Measurements from ENCODE around the gene WDFY4.

The WDFY4 gene

DNA sequence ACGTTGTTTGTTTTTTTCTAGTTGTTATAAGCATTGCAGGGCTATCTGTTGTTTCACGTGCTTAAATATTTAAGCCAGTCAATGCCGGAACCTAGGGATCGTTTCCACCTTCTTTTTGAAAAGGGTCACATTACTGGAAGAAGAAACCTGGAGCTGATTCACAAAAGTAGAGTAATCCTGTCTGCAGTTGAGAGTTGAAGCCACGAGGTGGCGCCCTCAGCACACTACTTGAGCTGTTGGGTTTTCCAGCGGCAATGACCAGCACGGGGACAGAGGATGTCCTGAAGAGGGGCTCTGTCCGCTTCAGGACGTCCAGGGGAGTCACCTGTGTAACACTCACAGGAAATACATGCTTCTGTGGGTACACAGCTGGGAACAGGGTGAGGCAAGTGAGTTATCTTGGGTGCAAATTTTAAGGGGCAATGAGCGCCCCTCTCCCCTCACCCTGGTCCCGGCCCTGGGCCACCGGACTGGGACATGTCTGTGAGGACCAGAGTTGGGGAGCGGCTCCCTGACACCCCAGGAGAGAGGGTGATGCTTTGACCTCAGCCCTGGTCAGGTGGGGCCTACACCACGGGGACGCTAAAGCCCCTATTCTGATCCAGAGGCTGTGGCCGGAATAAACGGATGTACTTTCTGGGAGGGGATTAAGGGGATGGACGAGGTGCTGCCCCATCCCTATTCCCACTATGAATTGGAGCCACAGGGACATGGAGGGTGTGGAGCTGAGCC lies 26.3 kb upstream of the WDFY4 start:
- TF ChIP-seq JUND (IDR thresholded peaks at IDR 0.05; ENCODE audit: low read depth), result no peak
- in situ Hi-C loops (cut with HindIII; ENCODE audit: low pct_unique_long_range_greater_than_20kb, low sequenced_read_pairs), result no loop called here
- peak; percentile 71 to 83 for DNase-seq (ENCODE audit: low read depth in 1 of 2, low spot score in 1 of 2)

DNA sequence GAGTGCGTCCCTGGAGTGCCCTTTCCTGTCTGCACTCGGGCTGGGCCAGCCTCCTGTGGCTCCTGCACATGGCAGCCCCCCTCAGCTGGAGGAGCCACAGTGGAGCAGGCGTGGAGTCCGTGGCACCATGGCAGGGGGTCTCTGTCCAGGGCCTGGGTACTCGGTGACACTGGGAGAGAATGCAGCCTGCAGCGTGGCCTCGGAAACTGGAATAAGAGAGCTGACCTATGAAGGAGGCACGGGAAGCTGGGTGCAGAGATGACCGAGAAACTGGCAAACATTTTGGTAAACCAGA lies 25.8 kb upstream of the WDFY4 start:
- TF ChIP-seq JUND (IDR thresholded peaks at IDR 0.05; ENCODE audit: low read depth), result no peak
- DNase-seq (ENCODE audit: low read depth in 1 of 2, low spot score in 1 of 2), result no peak
- in situ Hi-C loops (cut with HindIII; ENCODE audit: low pct_unique_long_range_greater_than_20kb, low sequenced_read_pairs), result no loop called here

DNA sequence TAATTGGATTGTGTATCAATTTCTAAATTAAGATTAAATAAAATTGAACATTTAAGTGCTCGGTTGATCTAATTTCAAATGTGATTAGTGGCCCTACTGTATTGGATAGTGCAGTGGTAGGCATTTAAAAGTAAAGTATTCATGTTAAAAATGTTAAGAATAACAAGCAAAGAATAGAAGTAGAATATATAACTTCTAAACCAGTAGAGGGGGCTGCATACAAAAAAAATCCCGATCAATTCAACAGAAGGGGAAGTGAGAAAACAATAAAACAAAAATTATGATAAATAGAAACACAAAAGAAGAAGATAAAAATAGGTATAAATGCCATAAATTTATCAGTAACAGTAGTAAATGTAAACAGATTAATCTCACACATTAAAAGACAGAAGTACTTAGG lies 24.9 kb upstream of the WDFY4 start:
- DNase-seq (ENCODE audit: low read depth in 1 of 2, low spot score in 1 of 2), result no peak
- in situ Hi-C loops (cut with HindIII; ENCODE audit: low pct_unique_long_range_greater_than_20kb, low sequenced_read_pairs), result no loop called here

DNA sequence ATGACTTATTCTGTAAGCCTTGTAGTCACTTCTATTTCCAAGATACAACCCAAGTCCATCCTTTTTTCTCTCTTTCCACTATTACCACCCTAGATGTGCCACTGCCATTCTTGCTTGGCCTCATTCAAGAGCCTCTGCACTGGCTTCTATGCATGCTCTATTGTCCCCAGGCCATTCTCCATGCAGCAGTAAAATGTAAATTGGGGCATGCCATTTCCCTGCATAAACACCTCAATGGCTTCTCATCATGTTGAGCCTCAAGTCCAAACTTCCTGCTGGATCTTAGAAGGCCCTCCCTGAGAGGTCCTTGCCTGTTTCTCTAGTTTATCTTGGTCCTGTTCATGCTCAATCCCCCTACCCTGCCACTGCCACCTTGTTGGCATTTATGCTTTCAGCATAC lies 23.2 kb upstream of the WDFY4 start:
- in situ Hi-C loops (cut with HindIII; ENCODE audit: low pct_unique_long_range_greater_than_20kb, low sequenced_read_pairs), result no loop called here
- no peak for TF ChIP-seq JUND (IDR thresholded peaks at IDR 0.05; ENCODE audit: low read depth)
- DNase-seq (ENCODE audit: low read depth in 1 of 2, low spot score in 1 of 2), result no peak

More for the DNA sequence above, 24.9 kb upstream of the WDFY4 start:
- TF ChIP-seq JUND (IDR thresholded peaks at IDR 0.05; ENCODE audit: low read depth), result no peak

DNA sequence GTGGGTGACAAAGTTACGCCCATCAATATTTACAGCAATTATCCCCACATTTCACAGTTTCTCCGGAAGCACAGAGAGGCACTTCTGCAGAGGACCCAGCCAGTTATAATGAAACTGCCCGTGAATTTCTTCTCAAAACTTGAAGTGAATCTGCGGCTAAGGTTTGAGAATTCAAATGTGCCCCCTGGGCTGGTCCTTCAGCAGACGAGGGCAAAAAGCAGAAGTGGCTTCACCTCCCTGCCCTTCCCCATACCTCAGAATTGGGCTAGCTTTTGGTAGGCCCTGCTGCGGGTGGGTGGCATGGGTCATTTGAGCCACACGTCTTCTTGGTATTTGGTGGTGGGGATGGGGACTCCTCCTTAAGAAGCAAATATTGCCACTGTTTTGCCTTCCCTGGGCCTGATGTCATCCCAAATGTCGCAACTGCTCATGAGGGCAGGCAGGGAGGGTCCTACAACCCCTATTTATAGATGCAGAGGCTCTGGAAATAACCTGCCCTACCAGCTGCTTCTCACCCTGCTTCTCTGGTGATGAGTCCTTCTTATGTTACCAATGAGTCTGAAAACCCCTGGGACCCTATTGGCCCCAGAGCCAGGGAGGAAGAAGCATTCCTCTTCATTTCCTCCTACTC lies 16.6 kb upstream of the WDFY4 start:
- DNase-seq (ENCODE audit: low read depth in 1 of 2, low spot score in 1 of 2), result no peak
- TF ChIP-seq JUND (IDR thresholded peaks at IDR 0.05; ENCODE audit: low read depth), result no peak
- in situ Hi-C loops (cut with HindIII; ENCODE audit: low pct_unique_long_range_greater_than_20kb, low sequenced_read_pairs), result no loop called here

DNA sequence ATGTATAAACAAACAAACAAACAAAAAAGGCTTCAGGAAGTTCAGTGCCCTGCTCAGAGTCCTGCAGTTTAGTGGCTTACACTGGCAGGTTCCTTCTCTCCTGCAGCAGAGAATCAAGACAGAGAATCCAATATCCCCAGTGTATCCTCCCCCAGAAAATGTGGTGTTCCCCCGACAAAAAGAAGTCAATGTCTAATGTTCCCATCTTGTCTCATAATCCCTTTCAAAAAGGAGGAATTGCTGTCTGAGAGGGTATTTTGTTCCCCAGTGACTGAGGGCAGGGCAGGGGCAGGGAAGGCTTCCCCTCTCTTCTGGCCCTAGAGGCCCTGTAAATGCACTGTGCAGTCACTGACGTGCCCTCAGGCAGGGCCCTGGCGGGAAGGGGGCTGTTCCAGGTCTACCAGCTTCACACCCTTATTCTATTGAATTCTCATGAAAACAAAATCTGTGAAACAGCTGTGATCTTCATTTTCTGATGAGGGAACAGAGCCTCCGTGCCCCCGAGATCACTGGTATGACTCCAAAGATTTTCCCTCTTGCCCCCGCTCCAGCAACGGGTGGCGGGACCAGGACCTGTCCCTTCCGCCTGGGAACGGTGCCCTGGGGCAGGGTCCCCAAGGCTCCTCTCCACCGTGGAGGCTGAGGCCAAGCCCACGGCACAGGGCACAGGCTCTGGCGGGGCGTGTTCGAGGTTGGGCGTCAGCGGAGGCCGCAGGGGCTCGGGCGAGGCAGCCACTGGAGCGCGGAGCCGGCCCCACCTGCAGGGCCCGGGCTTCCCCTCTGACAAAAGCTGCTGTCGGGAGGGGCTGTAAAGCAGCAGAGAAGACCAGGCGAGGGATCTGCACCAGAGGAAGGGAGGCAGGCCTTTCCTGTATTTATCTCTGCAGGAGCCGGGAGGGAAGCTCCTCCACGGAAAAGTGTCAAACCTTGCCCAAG lies 13.4 kb upstream of the WDFY4 start:
- in situ Hi-C loops (cut with HindIII; ENCODE audit: low pct_unique_long_range_greater_than_20kb, low sequenced_read_pairs), result no loop called here

DNA sequence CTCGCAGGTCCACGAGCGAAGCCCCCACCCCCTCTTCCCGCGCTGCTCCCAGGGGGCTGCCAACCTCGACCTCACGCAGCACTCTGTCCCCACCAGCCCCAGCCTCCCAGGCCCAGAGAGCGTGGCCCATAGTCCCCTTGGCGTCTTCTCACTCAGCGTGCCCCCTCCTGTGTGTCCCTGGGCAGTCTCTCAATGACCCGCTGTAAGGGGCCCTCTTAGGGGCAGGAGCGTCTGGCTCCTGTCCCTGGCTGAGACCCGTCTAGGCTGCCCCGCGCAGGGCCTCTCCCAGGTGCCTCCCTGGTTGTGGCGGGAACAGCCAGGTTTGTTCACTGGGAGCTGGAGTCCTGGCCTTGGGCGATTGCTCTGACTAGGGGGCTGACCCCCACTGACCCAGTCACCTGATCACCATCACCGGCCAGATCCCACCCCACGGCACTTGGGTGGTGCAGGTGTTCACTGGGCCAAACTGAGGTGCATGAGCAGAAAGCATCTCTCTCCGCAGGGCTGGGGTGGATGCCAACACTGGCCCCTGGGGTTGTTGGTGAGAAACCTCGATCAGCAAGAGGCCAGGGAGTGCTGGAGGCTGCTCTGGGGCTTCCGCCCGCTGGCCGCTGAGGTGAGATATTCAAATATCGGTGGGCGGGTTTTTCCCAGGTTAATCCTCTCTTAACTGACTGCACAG lies 12.6 kb upstream of the WDFY4 start:
- no peak for TF ChIP-seq JUND (IDR thresholded peaks at IDR 0.05; ENCODE audit: low read depth)
- in situ Hi-C loops (cut with HindIII; ENCODE audit: low pct_unique_long_range_greater_than_20kb, low sequenced_read_pairs), result no loop called here
- DNase-seq (ENCODE audit: low read depth in 1 of 2, low spot score in 1 of 2), result no peak

More for the DNA sequence above, 13.4 kb upstream of the WDFY4 start:
- TF ChIP-seq JUND (IDR thresholded peaks at IDR 0.05; ENCODE audit: low read depth), result no peak
- no peak for DNase-seq (ENCODE audit: low read depth in 1 of 2, low spot score in 1 of 2)

DNA sequence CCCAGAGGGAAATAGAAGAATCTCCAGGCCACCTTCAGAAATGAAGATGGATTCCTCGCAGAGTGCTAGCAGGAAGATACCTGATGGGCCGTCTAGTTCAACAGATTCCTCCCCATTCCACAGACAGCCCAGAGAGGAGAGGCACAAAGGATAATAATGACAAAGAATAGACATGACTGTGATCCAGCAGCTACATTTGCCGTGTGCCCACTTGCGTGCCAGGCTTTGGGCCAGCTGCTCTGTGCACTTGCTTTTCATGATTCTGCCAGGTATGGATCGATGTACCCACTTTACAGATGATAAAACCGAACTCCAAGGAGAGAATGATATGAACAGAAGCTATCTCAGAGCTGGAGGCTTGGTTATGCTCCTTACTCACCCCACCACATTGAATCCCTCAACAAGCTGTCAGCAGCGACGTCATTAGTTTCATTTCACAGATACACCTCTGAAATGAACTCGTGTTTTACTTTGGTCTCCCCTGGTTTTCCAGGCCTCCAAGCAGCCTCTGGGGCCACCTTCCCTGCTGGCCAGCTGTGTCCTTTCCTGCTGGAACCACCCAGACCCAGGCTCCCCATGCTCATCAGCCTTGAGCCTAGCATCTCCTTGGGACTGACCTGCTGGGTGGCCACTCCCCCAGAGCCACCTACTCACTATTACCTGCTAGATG lies 11.9 kb upstream of the WDFY4 start:
- no peak for TF ChIP-seq JUND (IDR thresholded peaks at IDR 0.05; ENCODE audit: low read depth)
- DNase-seq (ENCODE audit: low read depth in 1 of 2, low spot score in 1 of 2), result no peak
- in situ Hi-C loops (cut with HindIII; ENCODE audit: low pct_unique_long_range_greater_than_20kb, low sequenced_read_pairs), result no loop called here

DNA sequence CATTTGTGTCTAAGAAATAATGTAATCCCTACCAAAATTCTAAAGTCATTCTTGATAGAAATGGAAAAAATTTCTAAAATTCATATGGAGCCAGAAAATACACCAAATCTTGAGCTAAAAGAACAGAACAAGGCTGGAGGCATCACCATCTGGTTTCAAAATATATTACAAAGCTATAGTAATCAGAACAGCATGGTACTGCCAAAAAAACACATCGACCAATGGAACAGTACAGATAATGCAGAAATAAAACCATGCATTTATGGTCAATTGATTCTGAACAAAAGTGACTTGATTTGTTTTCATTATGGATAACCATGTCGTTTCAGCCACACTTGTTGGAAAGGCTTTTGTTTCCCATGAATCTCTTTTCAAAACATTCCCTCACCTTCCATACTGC lies 7.0 kb upstream of the WDFY4 start:
- no peak for DNase-seq (ENCODE audit: low read depth in 1 of 2, low spot score in 1 of 2)
- no peak for TF ChIP-seq JUND (IDR thresholded peaks at IDR 0.05; ENCODE audit: low read depth)
- in situ Hi-C loops (cut with HindIII; ENCODE audit: low pct_unique_long_range_greater_than_20kb, low sequenced_read_pairs), result no loop called here

DNA sequence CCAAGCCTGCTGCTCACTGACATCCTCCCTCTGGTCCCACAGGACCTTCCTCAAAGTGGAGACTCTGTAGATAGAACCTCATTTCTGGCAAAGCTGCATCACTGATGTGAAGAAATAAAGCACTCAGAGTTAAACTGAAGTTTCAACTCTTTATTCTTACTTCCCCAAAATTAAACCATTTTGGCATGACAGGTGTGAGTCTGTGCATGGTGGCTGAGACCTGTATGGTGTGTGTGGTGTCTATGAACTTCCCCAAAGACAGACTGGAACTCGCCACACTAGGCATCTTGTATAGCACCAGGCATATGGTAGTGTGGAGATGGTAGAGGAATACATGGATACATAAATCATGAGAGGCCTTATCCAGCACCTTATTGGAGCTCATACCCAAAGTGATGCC lies 6.6 kb upstream of the WDFY4 start:
- in situ Hi-C loops (cut with HindIII; ENCODE audit: low pct_unique_long_range_greater_than_20kb, low sequenced_read_pairs), result no loop called here
- TF ChIP-seq JUND (IDR thresholded peaks at IDR 0.05; ENCODE audit: low read depth), result no peak
- no peak for DNase-seq (ENCODE audit: low read depth in 1 of 2, low spot score in 1 of 2)

DNA sequence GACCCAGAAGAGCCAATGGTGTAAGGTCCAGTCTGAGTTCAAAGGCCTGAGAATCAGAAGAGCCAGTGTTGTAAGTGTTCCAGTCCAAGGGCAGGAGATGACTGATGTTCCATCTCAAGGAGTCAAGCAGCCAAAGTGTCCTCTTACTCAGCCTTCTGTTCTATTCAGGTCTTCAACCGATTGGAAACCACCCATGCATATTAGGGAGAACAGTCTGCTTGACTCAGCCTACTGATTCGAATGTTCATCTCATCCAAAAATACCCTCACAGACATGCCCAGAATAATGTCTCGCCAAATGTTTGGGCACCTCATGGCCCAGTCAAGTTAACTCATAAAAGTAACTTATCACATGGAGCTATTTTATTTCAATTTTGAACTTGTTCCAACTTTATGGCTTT lies 2.9 kb upstream of the WDFY4 start:
- TF ChIP-seq JUND (IDR thresholded peaks at IDR 0.05; ENCODE audit: low read depth), result no peak
- DNase-seq (ENCODE audit: low read depth in 1 of 2, low spot score in 1 of 2), result no peak
- in situ Hi-C loops (cut with HindIII; ENCODE audit: low pct_unique_long_range_greater_than_20kb, low sequenced_read_pairs), result no loop called here

DNA sequence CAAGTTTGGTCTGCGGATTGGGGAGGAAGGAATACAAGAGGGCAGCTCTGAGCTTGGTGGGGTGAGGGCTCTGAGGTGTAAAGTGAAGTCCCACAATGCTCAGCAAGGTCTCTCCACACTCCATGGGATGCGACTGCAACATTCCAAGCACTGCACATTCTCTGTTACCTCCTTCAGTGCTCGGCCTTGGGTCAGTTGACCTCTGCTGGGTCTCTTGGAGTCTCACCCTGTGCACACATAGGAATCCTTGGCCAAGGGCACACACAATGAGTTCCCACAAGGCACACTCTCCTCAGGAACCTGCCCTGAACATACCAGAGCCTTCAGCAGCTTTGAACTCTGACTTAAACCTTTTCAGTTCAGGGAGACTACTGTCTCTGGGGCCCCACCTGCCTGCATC lies 2.4 kb upstream of the WDFY4 start:
- no peak for TF ChIP-seq JUND (IDR thresholded peaks at IDR 0.05; ENCODE audit: low read depth)
- in situ Hi-C loops (cut with HindIII; ENCODE audit: low pct_unique_long_range_greater_than_20kb, low sequenced_read_pairs), result no loop called here
- no peak for DNase-seq (ENCODE audit: low read depth in 1 of 2, low spot score in 1 of 2)

Data from T47D (cell line).